HEK293T (cell line): ENCODE results near the gene SMIM7.
"Not testable (repeated sequence)": the region's sequence is repeated elsewhere in the genome, so short reads cannot be mapped to it uniquely, and the experiment has no call there.

Experiments
- CTCF ChIA-PET: fragments of 350-600 bp; formaldehyde crosslinking; extraction: SDS; loops from one replicate; lab custom pipeline; 2021; ENCODE audit warnings: antibody characterized with exemption, inconsistent platforms; lab: Yijun Ruan, JAX
- POLR2A ChIA-PET: fragments of 350-600 bp; formaldehyde crosslinking; extraction: SDS; loops from one replicate; lab custom pipeline; 2020; ENCODE audit warnings: antibody characterized with exemption, inconsistent platforms; lab: Yijun Ruan, JAX
- DNase-seq: peaks from one replicate; pipeline ENCODE4 v3.0.0; 2012; ENCODE audit warnings: mixed read lengths; ENCODE audit errors: extremely low spot score
- ARNT ChIP-seq: fragments of 450-650 bp; IDR thresholded peaks from 2 replicates; pipeline ENCODE4 v1.6.1; 2017; ENCODE audit warnings: mild to moderate bottlenecking
- BHLHE40 ChIP-seq: fragments of 450-650 bp; IDR thresholded peaks from 2 replicates; pipeline ENCODE4 v1.6.1; 2016; ENCODE audit warnings: mild to moderate bottlenecking, moderate library complexity, borderline replicate concordance
- CTBP1 ChIP-seq: fragments of 450-650 bp; IDR thresholded peaks from 2 replicates; pipeline ENCODE4 v1.6.1; 2016; ENCODE audit warnings: borderline replicate concordance
- ELF4 ChIP-seq: fragments of 450-650 bp; IDR thresholded peaks from 2 replicates; pipeline ENCODE4 v1.6.1; 2017; ENCODE audit warnings: antibody characterized with exemption
- FOXA1 ChIP-seq: fragments of 450-650 bp; IDR thresholded peaks from 2 replicates; pipeline ENCODE4 v1.6.1; 2016; ENCODE audit warnings: mild to moderate bottlenecking
- FOXK2 ChIP-seq: fragments of 450-650 bp; IDR thresholded peaks from 2 replicates; pipeline ENCODE4 v1.6.1; 2016; ENCODE audit warnings: mild to moderate bottlenecking
- FOXM1 ChIP-seq: fragments of 450-650 bp; IDR thresholded peaks from 2 replicates; pipeline ENCODE4 v1.6.1; 2017; ENCODE audit warnings: mild to moderate bottlenecking, borderline replicate concordance
- HDGF ChIP-seq: fragments of 450-650 bp; IDR thresholded peaks from 2 replicates; pipeline ENCODE4 v1.6.1; 2017; ENCODE audit warnings: antibody characterized with exemption, borderline replicate concordance
- L3MBTL2 ChIP-seq: fragments of 450-650 bp; conservative IDR thresholded peaks from 2 replicates; pipeline ENCODE4 v1.6.1; 2016; ENCODE audit warnings: mild to moderate bottlenecking
- LEF1 ChIP-seq: fragments of 450-650 bp; IDR thresholded peaks from 2 replicates; pipeline ENCODE4 v1.6.1; 2017; ENCODE audit warnings: mild to moderate bottlenecking, borderline replicate concordance
- NFRKB ChIP-seq: fragments of 450-650 bp; IDR thresholded peaks from 2 replicates; pipeline ENCODE4 v1.6.1; 2016; ENCODE audit warnings: mild to moderate bottlenecking, moderate library complexity
- SP1 ChIP-seq: fragments of 450-650 bp; IDR thresholded peaks from 2 replicates; pipeline ENCODE4 v1.6.1; 2017
- SUZ12 ChIP-seq: fragments of 450-650 bp; IDR thresholded peaks from 2 replicates; pipeline ENCODE4 v1.6.1; 2016; ENCODE audit warnings: mild to moderate bottlenecking
- TARDBP ChIP-seq: fragments of 450-650 bp; IDR thresholded peaks from 2 replicates; pipeline ENCODE4 v1.6.1; 2016
- ZNF384 ChIP-seq: fragments of 450-650 bp; IDR thresholded peaks from 2 replicates; pipeline ENCODE4 v1.6.1; 2016
- TF ChIP-seq, protein P1 (sequence below): fragments of 450-650 bp; IDR thresholded peaks from 2 replicates; pipeline ENCODE4 v1.6.1; 2016

Gene SMIM7

DNA sequence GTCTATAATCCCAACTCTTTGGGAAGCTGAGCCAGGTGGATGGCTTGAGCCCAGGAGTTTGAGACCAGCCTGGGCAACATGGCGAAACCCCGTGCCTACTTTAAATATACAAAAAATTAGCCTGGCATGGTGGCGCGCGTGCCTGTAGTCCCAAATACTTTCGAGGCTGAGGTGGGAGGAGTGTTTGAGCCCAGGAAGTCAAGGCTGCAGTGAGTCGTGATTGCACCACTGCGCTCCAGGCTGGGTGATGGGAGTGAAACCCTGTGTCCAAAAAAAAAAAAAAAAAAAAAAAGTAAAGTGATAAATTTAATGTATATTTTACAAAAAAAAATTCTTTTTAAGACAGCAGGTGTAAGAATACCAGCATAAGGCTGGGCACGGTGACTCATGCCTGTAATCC lies 18.6 kb upstream of the SMIM7 start:
- ChIA-PET POLR2A (no interaction called here), CTCF (interaction anchor here (0.6 kb wide), 1 partner anchor 1011 kb away, joined by 3 read pairs; no protein-coding TSS in a partner anchor)
- no peak for TF ChIP-seq ZNF384
- TF ChIP-seq, protein P1, sequence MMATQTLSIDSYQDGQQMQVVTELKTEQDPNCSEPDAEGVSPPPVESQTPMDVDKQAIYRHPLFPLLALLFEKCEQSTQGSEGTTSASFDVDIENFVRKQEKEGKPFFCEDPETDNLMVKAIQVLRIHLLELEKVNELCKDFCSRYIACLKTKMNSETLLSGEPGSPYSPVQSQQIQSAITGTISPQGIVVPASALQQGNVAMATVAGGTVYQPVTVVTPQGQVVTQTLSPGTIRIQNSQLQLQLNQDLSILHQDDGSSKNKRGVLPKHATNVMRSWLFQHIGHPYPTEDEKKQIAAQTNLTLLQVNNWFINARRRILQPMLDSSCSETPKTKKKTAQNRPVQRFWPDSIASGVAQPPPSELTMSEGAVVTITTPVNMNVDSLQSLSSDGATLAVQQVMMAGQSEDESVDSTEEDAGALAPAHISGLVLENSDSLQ: no peak
- no peak for TF ChIP-seq L3MBTL2
- TF ChIP-seq FOXA1: no peak
- no peak for TF ChIP-seq SP1
- no peak for TF ChIP-seq ARNT
- TF ChIP-seq CTBP1: no peak
- TF ChIP-seq SUZ12: no peak
- no peak for TF ChIP-seq FOXK2
- TF ChIP-seq HDGF: no peak
- TF ChIP-seq ELF4: no peak
- no peak for TF ChIP-seq TARDBP
- no peak for TF ChIP-seq LEF1
- no peak for TF ChIP-seq FOXM1
- no peak for DNase-seq

DNA sequence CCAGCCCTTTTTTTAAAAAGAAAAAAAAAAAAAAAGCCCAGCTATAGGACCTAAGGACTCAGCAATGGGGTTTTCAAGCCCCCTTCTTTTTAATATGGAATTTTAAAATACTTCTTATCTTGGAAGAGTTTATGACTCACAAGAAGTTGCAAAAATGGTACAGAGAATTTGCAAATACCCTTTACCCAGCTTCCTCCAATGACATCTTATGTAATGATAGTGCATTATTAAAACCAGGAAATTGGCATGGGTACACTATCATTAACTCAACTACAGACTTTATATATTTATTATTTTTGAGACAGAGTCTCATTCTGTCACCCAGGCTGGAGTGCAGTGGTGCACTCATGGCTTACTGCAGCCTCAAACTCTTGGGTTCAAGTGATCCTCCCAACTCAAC lies 17.1 kb upstream of the SMIM7 start:
- CTCF ChIA-PET: no interaction called here
- no peak for DNase-seq
- POLR2A ChIA-PET: no interaction called here
- TF ChIP-seq ARNT: no peak

DNA sequence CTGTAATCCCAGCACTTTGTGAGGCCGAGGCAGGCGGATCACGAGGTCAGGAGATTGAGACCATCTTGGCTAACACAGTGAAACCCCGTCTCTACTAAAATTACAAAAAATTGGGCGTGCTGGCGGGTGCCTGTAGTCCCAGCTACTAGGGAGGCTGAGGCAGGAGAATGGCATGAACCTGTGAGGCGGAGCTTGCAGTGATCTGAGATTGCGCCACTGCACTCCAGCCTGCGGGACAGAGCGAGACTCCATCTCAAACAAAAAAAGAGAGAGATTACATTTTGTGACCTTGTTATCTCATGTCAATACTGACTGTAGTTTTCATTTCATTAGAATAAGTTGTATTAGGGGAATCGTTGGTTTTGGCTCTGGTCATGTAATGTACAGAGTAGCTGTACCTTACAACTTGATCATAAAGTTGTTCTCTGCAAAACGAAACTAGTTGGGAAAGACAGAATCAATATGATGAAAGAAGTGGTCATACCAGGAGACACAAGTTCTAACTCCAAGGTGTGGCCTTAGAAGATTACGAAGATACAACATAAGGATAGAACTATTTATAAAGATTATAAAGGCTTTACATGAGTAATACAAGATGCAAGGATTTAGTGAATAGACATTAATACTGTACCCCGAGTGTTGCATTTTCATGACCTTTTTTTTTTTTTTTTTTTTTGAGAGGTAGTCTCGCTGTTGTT lies 16.3 kb upstream of the SMIM7 start:
- TF ChIP-seq TARDBP (no peak), FOXK2 (no peak), HDGF (no peak), NFRKB (no peak), ZNF384 (no peak), FOXA1 (no peak), FOXM1 (no peak), ELF4 (no peak), L3MBTL2 (no peak), BHLHE40 (no peak), ARNT (no peak), CTBP1 (no peak), SP1 (no peak), SUZ12 (no peak)
- TF ChIP-seq, protein P1: no peak
- DNase-seq: no peak
- CTCF ChIA-PET: no interaction called here
- POLR2A ChIA-PET: no interaction called here

DNA sequence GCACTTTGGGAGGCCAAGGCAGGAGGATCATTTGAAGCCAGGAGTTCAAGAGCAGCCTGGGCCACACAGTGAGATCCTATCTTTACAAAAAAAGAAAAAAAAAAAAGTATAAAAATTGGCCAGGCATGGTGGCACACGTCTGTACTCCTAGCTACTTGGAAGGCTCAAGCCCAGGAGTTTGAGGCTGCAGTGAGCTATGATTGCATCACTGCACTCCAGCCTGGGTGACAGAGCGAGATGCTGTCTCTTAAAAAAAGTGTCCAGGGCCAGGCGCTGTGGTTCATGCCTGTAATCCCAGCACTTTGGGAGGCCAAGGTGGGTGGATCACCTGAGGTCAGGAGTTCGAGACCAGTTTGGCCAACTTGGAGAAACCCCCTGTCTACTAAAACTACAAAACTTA lies 13.9 kb upstream of the SMIM7 start:
- POLR2A ChIA-PET: interaction anchor here (0.7 to 2.8 kb wide), 2 partner anchors 13 to 46 kb away, joined by 3 to 12 read pairs; partner anchors contain the start of genes MED26 and TMEM38A
- CTCF ChIA-PET: not testable (repeated sequence)

DNA sequence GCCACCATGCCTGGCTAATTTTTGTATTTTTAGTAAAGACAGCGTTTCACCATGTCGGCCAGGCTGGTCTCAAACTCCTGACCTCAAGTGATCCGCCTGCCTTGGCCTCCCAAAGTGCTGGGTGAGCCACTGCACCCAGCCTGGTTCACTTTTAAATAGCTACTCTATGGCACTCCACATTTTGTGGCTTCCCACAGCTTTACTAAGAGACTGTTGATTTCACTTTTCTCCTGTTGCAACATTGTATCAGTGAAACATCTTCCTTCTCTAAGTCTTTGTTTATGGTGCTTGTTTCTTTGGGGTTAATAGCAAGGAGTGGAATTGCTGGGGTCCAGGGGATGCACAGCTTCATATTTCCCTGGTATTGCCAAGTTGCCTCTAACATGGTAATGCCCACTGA lies 13.3 kb upstream of the SMIM7 start:
- ChIA-PET CTCF (no interaction called here), POLR2A (interaction anchor here (0.7 to 2.8 kb wide), 3 partner anchors 12 to 45 kb away, joined by 3 to 12 read pairs (median 4); partner anchors contain the start of genes MED26 and TMEM38A)
- DNase-seq: no peak
- TF ChIP-seq CTBP1 (no peak), FOXM1 (no peak), SUZ12 (no peak), L3MBTL2 (no peak), FOXA1 (no peak)
- TF ChIP-seq, protein P1: no peak

More for the DNA sequence above, 13.9 kb upstream of the SMIM7 start:
- DNase-seq: not testable (repeated sequence)

DNA sequence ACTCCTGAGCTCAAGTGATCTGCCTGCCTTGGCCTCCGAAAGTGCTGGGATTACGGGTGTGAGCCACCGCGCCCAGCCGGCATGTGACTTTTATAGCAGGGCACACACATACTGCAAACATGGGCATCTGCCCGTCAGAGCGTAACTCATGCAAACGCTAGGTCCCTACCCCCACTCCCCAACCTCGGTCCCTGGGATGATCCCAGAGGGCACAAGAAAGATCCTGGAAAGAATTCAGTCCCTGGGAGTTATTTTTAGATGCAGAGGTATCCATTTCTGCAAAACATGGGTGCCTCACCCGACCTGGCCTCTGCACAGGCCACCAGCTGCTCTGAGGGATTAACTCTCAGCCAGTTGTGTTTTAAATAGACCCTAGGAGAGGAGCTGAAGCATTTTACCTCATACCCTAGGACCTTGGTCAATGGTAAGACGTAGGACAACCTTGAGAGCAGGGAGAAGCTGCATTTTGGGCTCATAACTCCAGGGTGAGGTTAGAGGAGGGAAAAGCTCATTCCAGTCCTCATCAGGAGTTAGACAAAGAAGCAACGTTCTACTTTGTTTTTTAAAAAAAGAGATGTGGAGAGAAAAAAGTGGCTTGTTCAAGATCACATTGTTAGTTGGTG lies 11.8 kb upstream of the SMIM7 start:
- CTCF ChIA-PET: no interaction called here
- DNase-seq: no peak
- TF ChIP-seq, protein P1: no peak
- TF ChIP-seq CTBP1: no peak
- TF ChIP-seq LEF1: no peak
- no peak for TF ChIP-seq FOXM1
- no peak for TF ChIP-seq L3MBTL2
- TF ChIP-seq TARDBP: no peak
- TF ChIP-seq SP1: no peak
- no peak for TF ChIP-seq NFRKB
- TF ChIP-seq FOXA1: no peak
- TF ChIP-seq BHLHE40: no peak
- no peak for TF ChIP-seq ELF4
- TF ChIP-seq HDGF: no peak
- no peak for TF ChIP-seq ARNT
- no peak for TF ChIP-seq FOXK2
- TF ChIP-seq SUZ12: no peak
- TF ChIP-seq ZNF384: no peak
- POLR2A ChIA-PET: interaction anchor here (1.1 to 2.8 kb wide), 3 partner anchors 11 to 12 kb away, joined by 3 to 12 read pairs (median 4); partner anchors contain the start of gene TMEM38A
